Adrenal gland (tissue), 12 donors: ENCODE measurements around the gene KDM6A. TPM values are rescaled to one million over a fixed set of nuclear protein-coding genes. Genes with fewer than 3 reads are reported as not detected.

Experiments used
- DNase-seq, 7 donors: peaks; one replicate each; pipeline ENCODE4 v3.0.0-alpha.2; 2019 to 2020
- H3K27ac ChIP-seq, 5 donors: fragments of 200-600 bp; sonication (generic) in 4 of 5; 1 replicate in 3 of 5; 2 replicates in 2 of 5; pipeline versions ENCODE4 v1.5.1 to v1.8.0; 2016 to 2020; ENCODE audit warnings: mild to moderate bottlenecking in 1 of 5
- H3K27me3 ChIP-seq: fragments of 200-600 bp; 2 replicates; pipeline ENCODE4 v1.8.0; 2021
- H3K36me3 ChIP-seq, 2 donors: fragments of 200-600 bp; replicated peaks in 1 of 2; 1 replicate in 1 of 2; 2 replicates in 1 of 2; pipeline versions ENCODE4 v1.5.1 to v1.8.0; 2018 to 2022
- H3K4me1 ChIP-seq, 2 donors: fragments of 200-600 bp; replicated peaks in 1 of 2; 1 replicate in 1 of 2; 2 replicates in 1 of 2; pipeline versions ENCODE4 v1.5.1 to v1.8.0; 2018 to 2021
- H3K4me3 ChIP-seq, 4 donors: fragments of 200-600 bp; sonication (generic) in 3 of 4; one replicate each; pipeline ENCODE4 v1.5.1; 2016 to 2018
- H3K9me3 ChIP-seq, 3 donors: fragments of 200-600 bp; sonication (generic) in 1 of 3; replicated peaks in 1 of 3; 1 replicate in 2 of 3; 2 replicates in 1 of 3; pipeline versions ENCODE4 v1.5.1 to v1.8.0; 2016 to 2021
- CTCF ChIP-seq, 6 experiments: fragments of 450-650 bp in 4 of 6; fragments of 200-600 bp in 2 of 6; sonication (generic) in 1 of 6; IDR thresholded peaks; 1 replicate in 5 of 6; 2 replicates in 1 of 6; pipeline versions ENCODE4 v1.5.1 to v1.8.0; 2016 to 2021; ENCODE audit warnings: antibody characterized with exemption in 6 of 6, mild to moderate bottlenecking in 2 of 6, moderate library complexity in 1 of 6
- POLR2A ChIP-seq, 2 donors: fragments of 450-650 bp; IDR thresholded peaks; one replicate each; pipeline ENCODE4 v1.6.1; 2017; ENCODE audit warnings: antibody characterized with exemption in 2 of 2, mild to moderate bottlenecking in 2 of 2, moderate library complexity in 1 of 2
- WGBS, 4 donors: extraction: QIAGEN DNeasy Blood & Tissue Kit in 2 of 4; methylation state at CpG; one replicate each; pipeline versions ENCODE4 v1.1.5 to v1.1.7; 2013 to 2017; 5-methylcytosine and 5-hydroxymethylcytosine counted together
- intact Hi-C, 2 donors: fragments of 100-400 bp; cut with DNase I; formaldehyde crosslinking; loops; one replicate each; pipeline versions ENCODE4 v1.14.1 to v1.15.0; 2022 to 2023
- polyA plus RNA-seq, 3 donors: library from polyadenylated mRNA; stranded (reverse); fragments of 200-250 nt in 2 of 3; fragments of 350-450 nt in 1 of 3; fragmentation: Illumina TruSeq in 1 of 3; extraction: RNeasy Lipid Tissue Mini Kit (QIAGEN cat#74804) in 1 of 3; gene quantifications; one replicate each; pipeline ENCODE4 v1.2.3, GENCODE V29; 2013 to 2014
- total RNA-seq, 9 donors: library from RNA; depleted of rRNA in 4 of 9; stranded (reverse); fragments of >200 nt in 4 of 9; fragments of 120-200 nt in 1 of 9; fragmentation: NEBNext Ultra II Directional in 1 of 9; extraction: Animal tissue kit (Norgen Biotek cat#: 25700) in 1 of 9; gene quantifications; one replicate each; pipeline versions ENCODE4 v1.1.0 to v1.2.4, GENCODE V29; 2013 to 2023
- donor health status: healthy with polysubstance abuse.
- donor health status: Bipolar disorder and iron deficiency.
- donor health status: DM: yes; HTN: yes; CAD: no.
- donor health status: DM: no; HTN: no; CAD: no.
- donor health status: DM: no; HTN: no; CAD: no.
- donor health status: DM: yes; HTN: yes; CAD: no.

The KDM6A gene
- total and polyA plus RNA-seq, 12 donors = 4.1 to 37.9 (median 21.6) TPM

- 90 to 94% (median 93%) methylated on average over 3 of the region's 3 CpGs for WGBS, 4 donors
- Histone ChIP-seq H3K27me3 (no peaks in the 10 kb centered on the region), H3K9me3 (no peaks in the 10 kb centered on the region), H3K4me3 (no peak overlapping the region), H3K4me1 (no peaks in the 10 kb centered on the region), H3K36me3 (peaks cover 0 to 11% of the 10 kb centered on the region in 2 donors), H3K27ac (no peak overlapping the region)
- intact Hi-C loops = no loop called here
- DNase-seq = no peak
- TF ChIP-seq POLR2A (IDR thresholded peaks at IDR 0.05) (no peak), CTCF (IDR thresholded peaks at IDR 0.05) (no peak)
These were observed 237.5 kb downstream of the KDM6A start for GRCh38 chrX:45110494-45110893.

- WGBS, 4 donors = 88 to 97% (median 94%) methylated on average over 1 of the region's 1 CpG
- no peak for DNase-seq
- no peak overlapping the region for H3K4me3 ChIP-seq
- TF ChIP-seq POLR2A (IDR thresholded peaks at IDR 0.05) (no peak), CTCF (IDR thresholded peaks at IDR 0.05) (no peak)
- H3K27me3 ChIP-seq = no peaks in the 10 kb centered on the region
- intact Hi-C loops = no loop called here
- H3K36me3 ChIP-seq = no peaks in the 10 kb centered on the region
- no peaks in the 10 kb centered on the region for H3K4me1 ChIP-seq
- H3K9me3 ChIP-seq = no peaks in the 10 kb centered on the region
- no peak overlapping the region for H3K27ac ChIP-seq
These were observed 253.2 kb downstream of the KDM6A start for GRCh38 chrX:45126158-45126557.

- no peak for DNase-seq
- TF ChIP-seq CTCF (IDR thresholded peaks at IDR 0.05) = no peak
- no peak for TF ChIP-seq POLR2A (IDR thresholded peaks at IDR 0.05)
- intact Hi-C loops = no loop called here
- no peaks in the 10 kb centered on the region for H3K36me3 ChIP-seq
- H3K9me3 ChIP-seq = no peaks in the 10 kb centered on the region
- H3K27ac ChIP-seq = no peak overlapping the region
- WGBS, 4 donors = 74 to 81% (median 78%) methylated on average over 4 of the region's 4 CpGs
- no peak overlapping the region for H3K4me3 ChIP-seq
- H3K27me3 ChIP-seq = no peaks in the 10 kb centered on the region
- no peaks in the 10 kb centered on the region for H3K4me1 ChIP-seq
These were observed 256.0 kb downstream of the KDM6A start for GRCh38 chrX:45128896-45129454.

GRCh38 chrX:45133465-45133864, 260.5 kb downstream of the KDM6A start:
- no peaks in the 10 kb centered on the region for H3K36me3 ChIP-seq
- no peak for DNase-seq
- H3K27me3 ChIP-seq = no peaks in the 10 kb centered on the region
- no peaks in the 10 kb centered on the region for H3K9me3 ChIP-seq
- H3K4me1 ChIP-seq = no peaks in the 10 kb centered on the region
- intact Hi-C loops = no loop called here
- TF ChIP-seq CTCF (IDR thresholded peaks at IDR 0.05) = no peak
- no peak for TF ChIP-seq POLR2A (IDR thresholded peaks at IDR 0.05)
- WGBS, 4 donors = 82 to 98% (median 94%) methylated on average over 3 of the region's 3 CpGs
- no peak overlapping the region for H3K4me3 ChIP-seq
- no peak overlapping the region for H3K27ac ChIP-seq
